Measurements from ENCODE around the gene BAIAP2. TPM values are rescaled to one million over a fixed set of nuclear protein-coding genes. Genes with fewer than 3 reads are reported as not detected.

Gene BAIAP2
- total and polyA plus RNA-seq, 10 of the 15 experiments (the other 5 are each of a cell fraction or from before 2014, with no cell fraction given) = 0.15 to 1.2 (median 0.46) TPM; not detected in 2

- Histone ChIP-seq H3K9ac (ENCODE audit: control insufficient read depth, insufficient read depth, low read length) (no peak overlapping the region), H4K20me1 (ENCODE audit: control insufficient read depth, insufficient read depth) (no peaks in the 10 kb centered on the region), H3K4me2 (ENCODE audit: control insufficient read depth, insufficient read depth) (no peak overlapping the region), H3K27me3 (replicated peaks in 1 of 2; ENCODE audit: control insufficient read depth in 2 of 2, insufficient read depth in 2 of 2, low read length in 1 of 2) (no peaks in the 10 kb centered on the region; a peak in 1 of 4 replicates), H3K4me3 (no peak overlapping the region), H3K9me3 (replicated peaks; ENCODE audit: control insufficient read depth, insufficient read depth, low read length) (no peaks in the 10 kb centered on the region), H3K4me1 (ENCODE audit: control insufficient read depth, insufficient read depth, low read length) (no peaks in the 10 kb centered on the region), H3K79me2 (ENCODE audit: control insufficient read depth, insufficient read depth, low read length) (no peaks in the 10 kb centered on the region), H3K27ac (ENCODE audit: control insufficient read depth, insufficient read depth) (no peak overlapping the region), H3K36me3 (ENCODE audit: control insufficient read depth in 2 of 2, insufficient read depth in 2 of 2, low read length in 1 of 2) (no peaks in the 10 kb centered on the region), H2AFZ (ENCODE audit: control insufficient read depth, low read depth, low read length) (no peak overlapping the region)
- BruUV-seq (replicated peaks) = no TSS peak
- RAD21 ChIA-PET (ENCODE audit: unreplicated experiment) = no interaction called here
- intact Hi-C loops (cut with micrococcal nuclease; ENCODE audit: unreplicated experiment) = no loop called here
- CTCF ChIA-PET = no interaction called here
- TF ChIP-seq YY1 (IDR thresholded peaks at IDR 0.05; ENCODE audit: low read depth, low read length) (no peak), TCF12 (IDR thresholded peaks at IDR 0.05; ENCODE audit: low read depth, low read length) (no peak), KAT2A (conservative IDR thresholded peaks at IDR 0.05; ENCODE audit: control insufficient read depth, low read depth, low read length) (no peak), EGR1 (IDR thresholded peaks at IDR 0.05; ENCODE audit: borderline replicate concordance in 1 of 2, low read depth in 2 of 2, low read length in 2 of 2) (no peak), RBBP5 (conservative IDR thresholded peaks at IDR 0.05) (no peak), SUPT20H (IDR thresholded peaks at IDR 0.05; ENCODE audit: borderline replicate concordance, control insufficient read depth, low read depth, low read length) (no peak), POLR2AphosphoS5 (IDR thresholded peaks at IDR 0.05; ENCODE audit: low read length) (no peak), ZZZ3 (IDR thresholded peaks at IDR 0.05; ENCODE audit: control insufficient read depth, insufficient read length, low read depth) (no peak), ELK1 (IDR thresholded peaks at IDR 0.05; ENCODE audit: low read depth, low read length) (no peak), EZH2 (IDR thresholded peaks at IDR 0.05; ENCODE audit: borderline replicate concordance, control insufficient read depth, low read depth, low read length) (no peak), ZNF207 (IDR thresholded peaks at IDR 0.05; ENCODE audit: borderline replicate concordance) (no peak), GABPA (IDR thresholded peaks at IDR 0.05; ENCODE audit: low read depth) (no peak), ETV6 (conservative IDR thresholded peaks at IDR 0.05 in 1 of 2, IDR thresholded peaks at IDR 0.05 in 1 of 2; ENCODE audit: borderline replicate concordance in 1 of 2, low read depth in 1 of 2) (no peak), MYC (IDR thresholded peaks at IDR 0.05; ENCODE audit: insufficient read depth, insufficient read length, insufficient replicate concordance, low read length, severe bottlenecking) (no peak), ASH2L (IDR thresholded peaks at IDR 0.05; ENCODE audit: borderline replicate concordance, low read depth) (no peak), EP300 (IDR thresholded peaks at IDR 0.05; ENCODE audit: borderline replicate concordance in 1 of 2, control insufficient read depth in 1 of 2, low read depth in 2 of 2, low read length in 2 of 2) (no peak), ATF2 (IDR thresholded peaks at IDR 0.05; ENCODE audit: low read length) (no peak), SMARCA5 (IDR thresholded peaks at IDR 0.05) (no peak)
- FAIRE-seq (no peak), DNase-seq (ENCODE audit: low read depth, low spot score) (no peak), ATAC-seq (no peak)
- in situ Hi-C loops (cut with MboI) = no loop called here
- WGBS (ENCODE audit: insufficient coverage, insufficient replicate concordance, low lambda C conversion rate, missing lambda C conversion rate) = 48% methylated on average over 20 of the region's 20 CpGs
- POLR2A ChIA-PET = no interaction called here
- SMC1A ChIA-PET (ENCODE audit: uncharacterized antibody, unreplicated experiment) = no interaction called here
Observed at GRCh38 chr17:81117672-81118198, 82.8 kb downstream of the BAIAP2 start.
